ENCODE measurements around the gene CRYBB1. TPM values are rescaled to one million over a fixed set of nuclear protein-coding genes. Genes with fewer than 3 reads are reported as not detected.

CRYBB1 gene
- total RNA-seq (2014; rRNA removed) = not detected in 2 replicates
- polyA plus RNA-seq (2012) = not detected

DNA sequence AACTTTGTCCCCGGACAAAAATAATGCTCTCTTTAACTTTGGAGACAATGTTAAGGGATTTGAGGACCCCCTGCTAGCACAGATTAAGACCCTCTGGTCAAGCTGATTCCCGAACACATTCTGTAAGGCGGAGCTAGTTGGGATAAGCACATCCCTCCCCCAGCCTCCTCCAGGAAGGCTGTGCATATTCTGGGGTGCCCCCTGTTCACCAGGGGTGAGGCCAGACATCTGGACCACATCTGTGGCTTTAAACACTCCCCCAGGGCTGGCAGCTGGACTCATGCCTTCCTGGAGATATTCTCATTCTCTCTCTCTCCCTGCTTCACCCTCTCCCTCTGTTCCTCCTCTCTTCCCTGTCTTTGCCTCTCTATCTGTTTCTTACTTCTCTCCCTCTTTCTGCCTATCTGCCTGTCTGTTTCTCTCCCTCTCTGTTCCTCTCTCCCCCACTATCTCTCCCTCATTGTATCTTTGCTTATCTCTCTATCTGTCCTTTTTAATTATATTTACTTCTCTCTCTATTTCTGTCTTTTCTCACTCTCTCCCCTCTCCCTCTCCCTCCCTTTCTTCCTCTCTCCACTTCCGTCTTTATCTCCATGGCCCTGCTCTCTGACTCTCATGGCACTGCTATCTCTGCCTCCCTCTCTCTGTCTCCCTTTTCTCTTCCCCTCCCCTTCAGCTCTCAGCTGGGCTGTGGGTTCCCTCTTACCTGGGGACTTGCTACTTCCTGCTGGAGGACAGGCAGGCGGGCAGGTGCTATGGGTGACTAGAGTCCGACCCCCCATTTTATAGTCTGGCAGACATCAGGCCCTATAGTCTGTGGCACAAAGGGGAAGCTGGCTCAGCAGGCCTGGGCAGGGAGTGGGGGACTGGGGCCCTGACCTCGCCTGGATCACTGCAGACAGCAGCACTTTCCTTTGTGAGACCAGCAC lies at the start of gene CRYBB1:
TSS of gene CRYBB1 (minus strand) at position 757 of the 929 bp plus-strand sequence. CDS start 1,708 bp downstream, outside the sequence.
- no peak for DNase-seq (ENCODE audit: low read depth)

DNA sequence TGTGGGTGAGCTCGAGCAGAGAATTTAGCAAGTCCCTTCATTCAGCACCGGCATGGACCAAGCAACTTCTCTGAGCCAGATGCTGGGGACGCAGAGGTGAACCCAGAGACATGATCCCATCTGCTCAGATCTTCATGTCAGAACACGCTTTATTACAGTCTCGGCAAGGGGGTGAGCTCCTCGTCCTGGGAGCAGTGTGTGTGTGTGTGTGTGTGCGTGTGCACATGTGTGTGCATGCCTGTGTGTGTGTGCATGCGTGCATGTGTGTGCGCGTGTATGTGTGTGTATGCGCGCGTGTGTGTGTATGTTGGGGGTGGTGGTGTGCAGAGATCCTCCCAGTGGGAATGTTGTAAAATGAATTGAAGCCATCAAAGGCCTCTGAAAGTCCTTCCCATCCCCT lies 49.3 kb upstream of the CRYBB1 start:
- DNase-seq (ENCODE audit: low read depth) = no peak

DNA sequence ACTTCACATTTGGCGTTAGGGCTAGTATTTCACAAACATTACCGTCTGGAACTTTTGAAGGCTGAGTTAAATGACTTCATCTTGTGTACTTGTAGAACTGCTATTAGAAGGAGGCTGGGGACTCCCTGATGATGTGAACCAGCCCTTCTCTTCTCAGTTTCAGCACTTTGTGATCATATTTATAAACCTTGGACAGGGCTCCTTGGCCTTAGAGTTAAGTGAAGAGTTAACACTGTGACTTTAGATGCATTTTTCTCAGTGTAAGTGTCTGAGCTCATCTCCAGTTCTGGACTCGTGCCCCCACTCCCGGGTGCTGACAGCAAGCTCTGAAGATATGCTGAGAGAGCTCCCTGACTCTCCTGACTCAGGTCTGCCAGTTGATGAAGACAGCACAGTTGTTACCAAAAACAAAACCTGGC lies 48.0 kb upstream of the CRYBB1 start:
- no peak for DNase-seq (ENCODE audit: low read depth)

DNA sequence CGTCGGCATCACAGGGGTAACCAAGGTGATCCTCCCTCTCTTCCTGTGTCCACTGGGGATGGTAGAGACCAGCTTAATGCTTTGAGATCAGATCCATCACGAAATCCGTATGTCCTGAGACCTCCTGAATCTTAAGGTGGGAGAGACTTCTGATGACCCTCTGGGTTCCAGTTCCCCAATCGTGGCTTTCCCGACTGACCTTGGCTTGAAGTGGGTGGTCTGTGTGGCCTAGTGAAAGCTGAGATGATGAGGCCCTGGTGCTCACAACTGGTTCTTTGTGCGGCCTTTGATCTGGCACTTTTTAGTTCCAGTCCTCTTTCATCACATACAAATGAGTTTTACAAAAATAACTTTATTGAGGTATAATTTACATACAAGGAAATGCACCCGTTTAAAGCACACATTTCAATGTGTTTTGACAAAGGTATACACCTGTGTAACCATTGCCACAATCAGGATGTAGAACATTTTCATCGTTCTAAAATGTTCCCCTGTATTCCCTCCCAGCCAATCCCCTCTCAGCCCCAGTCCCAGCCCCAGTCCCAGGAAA lies 45.6 kb upstream of the CRYBB1 start:
- no peak for DNase-seq (ENCODE audit: low read depth)

DNA sequence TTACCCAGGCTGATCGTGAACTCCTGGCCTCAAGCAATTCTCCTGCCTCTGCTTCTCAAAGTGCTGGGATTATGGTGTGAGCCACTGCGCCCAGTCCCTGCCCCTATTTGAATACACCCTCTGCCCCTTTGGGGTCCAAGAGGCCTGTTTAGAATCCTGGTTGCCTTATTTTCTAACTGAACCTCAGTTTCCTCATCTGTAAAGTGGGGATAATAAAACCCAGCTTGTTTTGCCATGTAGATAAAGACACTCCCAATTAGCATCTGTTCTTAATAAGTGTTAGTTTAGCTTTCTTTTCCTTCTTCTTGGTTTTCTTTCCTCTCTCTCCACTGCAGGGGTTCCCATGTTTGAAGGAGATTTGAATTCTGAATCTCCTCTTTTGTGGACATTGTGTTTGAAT lies 44.3 kb upstream of the CRYBB1 start:
- DNase-seq (ENCODE audit: low read depth) = no peak

DNA sequence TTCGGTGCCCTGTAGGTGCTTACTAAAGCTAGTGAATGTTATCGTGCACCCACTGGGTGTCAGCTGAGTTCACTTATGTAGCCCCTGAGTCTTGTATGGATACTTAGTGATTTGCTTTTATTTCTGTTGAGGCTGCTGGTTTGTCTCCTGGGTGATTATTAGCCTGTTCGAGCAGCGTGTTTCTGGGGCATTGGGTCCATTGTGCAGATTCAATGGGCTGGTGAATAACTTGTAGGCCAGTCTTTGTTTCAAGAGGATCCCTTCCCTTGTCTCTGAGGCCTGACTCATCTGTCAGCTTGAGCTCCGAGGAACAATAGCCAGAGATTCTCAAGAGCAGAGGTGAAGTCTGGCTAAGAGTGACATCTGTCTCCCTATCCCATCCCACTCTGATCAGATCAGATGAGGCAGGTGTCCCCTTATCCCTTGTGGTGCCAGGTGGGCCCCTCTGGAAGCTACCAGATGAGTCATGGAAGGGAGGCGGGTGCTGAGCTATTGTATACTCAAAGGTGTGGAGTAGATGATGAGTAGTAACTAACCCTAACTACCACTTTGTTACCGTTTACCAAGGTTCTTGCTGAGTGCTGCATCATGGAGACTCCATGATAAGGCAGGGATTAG lies 43.2 kb upstream of the CRYBB1 start:
- DNase-seq (ENCODE audit: low read depth) = no peak

DNA sequence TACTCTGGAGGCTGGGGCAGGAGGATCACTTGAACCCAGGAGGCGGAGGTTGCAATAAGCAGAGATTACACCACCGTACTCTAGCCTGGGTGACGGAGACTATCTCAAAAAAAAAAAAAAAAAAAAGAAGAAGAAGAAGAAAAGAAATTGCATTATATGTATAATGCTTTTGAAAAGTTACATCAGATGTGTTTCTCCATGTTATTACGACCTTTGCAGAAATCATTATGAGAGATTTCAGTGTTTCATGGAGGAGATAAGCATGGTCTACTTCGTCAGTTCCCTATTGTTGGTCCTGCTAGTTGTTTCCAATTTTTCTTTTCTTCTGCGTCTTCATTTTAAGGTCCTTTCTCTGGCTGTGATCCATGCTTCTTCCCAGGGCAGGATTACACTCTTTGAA lies 42.5 kb upstream of the CRYBB1 start:
- DNase-seq (ENCODE audit: low read depth) = no peak

DNA sequence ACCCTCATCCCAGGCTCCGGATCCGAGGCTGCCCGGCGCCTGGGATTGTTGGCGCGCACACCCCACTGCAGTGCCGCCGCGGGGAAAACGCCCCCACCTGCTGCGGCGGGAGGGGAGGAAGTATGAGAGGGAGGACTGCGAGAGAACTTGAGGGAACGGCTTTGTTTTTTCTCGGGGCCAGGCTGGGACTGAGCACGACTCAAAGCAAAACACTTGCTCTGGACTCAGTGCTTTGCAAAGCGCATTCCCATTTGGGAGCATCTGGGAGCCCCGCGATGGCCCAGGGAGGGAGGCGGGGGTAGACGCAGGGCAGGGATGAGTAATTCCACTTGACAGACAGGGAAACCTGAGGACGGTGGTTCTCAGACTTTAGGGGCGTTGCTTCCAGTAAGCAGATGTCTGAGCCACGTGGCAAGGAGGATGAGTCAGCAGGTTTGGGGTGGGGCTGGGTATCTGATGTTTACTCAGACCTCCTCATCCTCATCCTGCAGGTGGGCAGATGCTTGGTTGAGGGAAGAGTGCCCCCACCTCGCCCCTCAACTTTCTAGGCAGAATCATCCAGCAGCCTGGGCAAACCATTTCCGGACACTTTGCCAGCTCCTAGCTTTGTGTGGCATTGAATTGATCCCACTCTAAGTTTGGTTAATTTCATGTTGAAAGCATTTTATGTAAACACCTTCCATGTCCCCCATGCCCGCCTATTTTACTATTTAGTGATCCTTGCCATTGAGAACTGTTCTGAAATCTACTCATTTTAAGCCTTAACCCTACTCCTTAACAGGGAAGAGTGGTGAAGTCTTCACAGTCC lies 41.0 kb upstream of the CRYBB1 start:
- peak; percentile 93 for DNase-seq (ENCODE audit: low read depth)

DNA sequence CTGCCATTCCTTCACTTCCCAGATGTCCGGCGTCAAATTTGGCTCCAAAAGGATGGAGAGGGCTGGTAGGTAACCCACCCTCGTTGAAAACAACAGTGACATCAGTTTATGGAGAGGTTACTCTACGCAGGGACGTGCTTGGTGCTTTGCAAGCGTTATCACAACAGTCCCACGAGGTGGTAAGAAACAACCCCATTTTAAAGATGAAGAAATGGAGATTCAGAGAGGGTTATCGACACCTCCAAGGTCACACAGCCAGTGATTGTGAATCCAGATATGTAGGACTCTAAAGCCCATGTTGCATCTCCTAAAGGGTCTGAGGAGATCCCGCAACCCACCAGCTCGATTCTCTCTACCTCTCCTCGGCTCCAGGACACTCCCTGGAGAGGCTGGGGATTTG lies 40.3 kb upstream of the CRYBB1 start:
- DNase-seq (ENCODE audit: low read depth) = no peak

DNA sequence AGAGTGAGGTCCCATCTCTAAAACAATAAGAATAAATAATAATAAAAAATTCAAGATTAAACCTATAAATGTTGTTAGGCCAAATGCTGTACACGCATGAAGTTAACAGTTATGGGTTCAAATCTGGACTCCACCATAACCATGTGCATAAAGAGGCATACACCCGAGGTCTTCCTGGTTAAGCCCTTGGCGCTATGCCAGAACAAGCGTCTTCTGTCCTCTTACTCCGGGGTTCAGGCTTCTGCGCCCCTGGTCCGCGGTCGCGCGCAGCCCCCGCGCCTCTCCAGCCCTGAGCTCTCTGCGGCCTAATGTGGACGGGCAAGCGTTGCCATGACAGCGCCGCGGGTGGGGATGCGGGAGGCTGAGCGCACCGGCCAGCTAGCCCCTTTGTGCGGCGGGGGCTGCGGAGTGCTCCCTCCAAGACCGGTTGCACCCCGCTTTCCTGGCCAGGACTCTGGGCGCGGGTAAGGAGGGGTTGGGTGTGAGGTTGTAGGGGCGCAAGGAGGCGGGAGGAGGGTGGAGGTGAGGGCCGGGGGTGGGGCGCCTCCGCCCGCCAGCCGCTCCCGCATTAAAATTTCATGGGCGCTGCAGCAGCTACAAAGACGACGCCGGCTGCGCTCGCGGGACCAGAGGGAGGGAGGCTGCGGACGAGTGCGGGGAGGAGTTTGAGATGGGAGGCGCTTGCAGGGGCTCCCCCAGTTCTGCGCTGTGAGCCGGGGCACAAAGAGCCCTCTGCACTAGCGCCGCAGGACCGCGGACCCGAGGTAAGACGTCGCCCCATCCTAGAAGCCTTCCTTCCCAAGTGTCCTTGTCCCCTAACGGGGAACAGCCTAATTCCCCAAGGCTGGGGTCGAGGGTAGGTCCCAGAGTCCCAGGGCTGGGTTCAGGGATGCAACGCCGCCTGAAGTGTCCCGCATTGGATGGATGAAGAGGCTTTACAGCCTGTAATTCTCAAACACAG lies 39.3 kb upstream of the CRYBB1 start, which contains the start of gene MIAT:
TSS of gene MIAT (plus strand) at position 698 of the 961 bp plus-strand sequence.
- no peak for DNase-seq (ENCODE audit: low read depth)

DNA sequence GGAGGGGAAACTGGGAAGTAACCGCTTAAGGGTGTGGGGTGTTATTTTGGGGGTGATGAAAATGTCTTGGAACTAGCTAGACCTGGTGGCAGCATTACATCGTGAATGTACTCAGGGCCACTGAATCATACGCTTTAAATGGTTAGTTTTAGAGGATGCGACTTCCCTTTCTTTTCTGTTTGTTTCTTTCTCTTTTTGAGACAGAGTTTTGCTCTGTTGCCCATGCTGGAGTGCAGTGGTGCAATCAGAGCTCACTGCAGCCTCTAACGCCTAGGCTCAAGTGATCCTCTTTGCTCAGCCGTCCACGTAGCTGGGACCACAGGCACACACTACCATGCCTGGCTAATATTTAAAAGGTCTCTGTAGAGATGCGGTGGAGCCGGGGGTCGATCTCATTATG lies 34.0 kb upstream of the CRYBB1 start:
- no peak for DNase-seq (ENCODE audit: low read depth)

DNA sequence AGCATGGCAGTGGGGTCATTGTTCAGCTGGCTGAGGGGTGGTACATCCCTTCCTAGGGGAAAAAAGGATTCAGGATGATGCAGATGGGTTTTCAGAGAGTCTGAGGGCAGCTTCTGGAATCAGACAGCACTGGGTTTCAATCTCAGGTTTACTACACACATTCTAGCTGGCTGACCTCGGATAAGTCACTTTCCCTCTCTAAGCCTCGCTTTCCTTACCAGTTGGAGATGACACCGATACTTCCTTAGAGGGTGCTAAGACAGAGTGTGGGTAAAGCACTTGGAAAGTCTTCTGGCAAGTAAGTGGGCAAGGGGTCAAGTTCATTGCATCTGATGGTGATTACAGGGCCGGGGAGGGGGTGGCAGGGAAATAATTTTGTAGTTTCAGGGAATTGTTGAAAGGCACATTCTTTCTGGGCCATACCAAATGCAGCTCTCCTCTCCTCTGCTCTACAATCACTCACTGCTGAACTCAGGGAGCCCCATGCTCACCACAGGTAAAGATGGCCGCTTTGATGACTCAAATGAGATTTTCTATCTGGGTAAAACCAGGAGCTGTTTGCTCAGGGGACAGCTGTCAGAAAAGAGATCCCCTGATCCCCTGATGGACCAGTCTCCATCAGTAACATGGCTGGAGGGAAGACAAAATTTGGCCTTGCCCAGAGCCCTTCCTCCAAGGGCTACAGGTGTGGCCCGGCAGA lies 33.0 kb upstream of the CRYBB1 start:
- DNase-seq (ENCODE audit: low read depth) = no peak

DNA sequence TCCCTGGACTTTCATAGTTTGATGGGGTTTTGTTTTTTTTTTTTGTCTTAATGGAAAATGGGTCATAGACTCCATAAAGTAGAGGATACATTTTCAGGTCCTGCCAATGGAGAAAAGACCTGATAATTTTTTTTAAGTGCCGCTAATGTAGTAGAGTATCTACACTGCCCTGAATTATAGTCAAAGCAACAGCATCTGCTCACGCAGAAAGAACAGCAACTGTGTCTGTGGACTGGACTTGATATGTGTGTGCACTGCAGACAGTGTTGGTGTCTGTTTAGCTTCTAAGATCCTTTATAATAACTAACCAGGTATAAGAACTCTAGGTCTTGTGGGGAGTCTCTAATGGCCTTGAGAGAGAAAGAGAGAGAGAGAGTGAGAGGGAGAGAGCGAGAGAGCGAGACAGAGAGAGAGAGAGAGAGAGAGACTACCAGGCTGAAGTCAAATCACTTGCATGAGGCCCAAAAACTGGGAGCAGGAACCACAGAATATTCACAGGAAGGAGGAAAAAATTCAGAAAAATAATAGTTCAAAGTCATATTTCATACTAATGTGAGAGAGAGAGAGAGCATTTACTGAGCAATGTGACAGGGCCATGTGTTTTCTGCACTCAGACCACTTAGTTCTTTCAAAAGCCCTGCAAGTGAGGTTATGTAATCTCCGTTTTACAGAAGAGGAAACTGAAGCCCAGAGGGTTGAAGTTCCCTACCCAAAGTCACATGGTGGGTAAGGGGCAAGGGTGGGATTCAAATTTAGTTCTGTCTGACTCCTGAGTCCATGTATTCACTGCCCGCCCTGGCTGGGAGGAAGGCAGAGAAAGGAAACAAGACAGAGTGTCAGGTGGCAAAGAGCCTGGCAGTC lies 30.9 kb upstream of the CRYBB1 start:
- DNase-seq (ENCODE audit: low read depth) = no peak

DNA sequence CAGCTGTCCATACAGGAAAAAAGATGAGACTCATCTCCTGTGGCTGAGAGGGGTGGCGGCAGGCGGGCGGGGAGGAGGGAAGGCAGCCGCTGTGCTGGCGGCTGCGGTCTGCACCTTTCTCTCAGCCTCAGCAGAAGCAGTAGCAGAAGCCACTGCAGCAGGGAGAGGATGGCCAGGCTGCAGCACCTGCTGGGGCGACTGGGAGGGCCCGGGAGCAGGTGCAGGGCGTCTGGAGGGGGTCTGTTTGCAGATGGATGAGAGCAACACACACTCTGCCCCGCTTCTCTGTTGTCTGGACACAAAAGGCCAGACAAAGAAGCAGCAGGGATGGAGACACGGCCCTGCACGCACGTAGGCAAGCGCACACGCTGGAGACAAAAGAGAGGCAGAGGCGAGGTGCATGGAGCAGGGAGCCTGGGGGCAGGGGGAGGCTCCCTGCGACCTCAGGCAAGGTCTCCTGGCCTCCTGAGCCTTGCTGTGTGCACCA lies 30.2 kb upstream of the CRYBB1 start:
- peak; percentile 59 for DNase-seq (ENCODE audit: low read depth)

DNA sequence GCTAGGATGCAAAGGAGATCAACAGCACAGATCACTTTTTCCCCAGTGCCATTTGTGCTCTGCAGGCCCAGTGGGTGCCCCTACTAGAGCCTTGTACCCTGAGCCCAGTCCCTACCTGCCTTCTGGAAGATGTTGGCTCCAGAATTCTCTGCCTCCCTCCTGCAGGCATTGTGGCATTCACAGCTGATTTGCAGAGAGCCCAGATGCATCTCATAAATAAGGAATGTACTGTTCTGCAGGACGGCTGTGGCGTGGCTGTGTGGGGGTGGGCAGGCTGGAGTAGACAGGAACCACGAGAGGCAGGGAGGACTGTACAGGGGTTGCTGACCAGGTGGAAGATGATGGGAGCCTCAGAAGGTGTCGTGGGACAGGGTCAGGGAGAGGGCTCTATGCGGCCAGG lies 28.3 kb upstream of the CRYBB1 start:
- DNase-seq (ENCODE audit: low read depth) = no peak

DNA sequence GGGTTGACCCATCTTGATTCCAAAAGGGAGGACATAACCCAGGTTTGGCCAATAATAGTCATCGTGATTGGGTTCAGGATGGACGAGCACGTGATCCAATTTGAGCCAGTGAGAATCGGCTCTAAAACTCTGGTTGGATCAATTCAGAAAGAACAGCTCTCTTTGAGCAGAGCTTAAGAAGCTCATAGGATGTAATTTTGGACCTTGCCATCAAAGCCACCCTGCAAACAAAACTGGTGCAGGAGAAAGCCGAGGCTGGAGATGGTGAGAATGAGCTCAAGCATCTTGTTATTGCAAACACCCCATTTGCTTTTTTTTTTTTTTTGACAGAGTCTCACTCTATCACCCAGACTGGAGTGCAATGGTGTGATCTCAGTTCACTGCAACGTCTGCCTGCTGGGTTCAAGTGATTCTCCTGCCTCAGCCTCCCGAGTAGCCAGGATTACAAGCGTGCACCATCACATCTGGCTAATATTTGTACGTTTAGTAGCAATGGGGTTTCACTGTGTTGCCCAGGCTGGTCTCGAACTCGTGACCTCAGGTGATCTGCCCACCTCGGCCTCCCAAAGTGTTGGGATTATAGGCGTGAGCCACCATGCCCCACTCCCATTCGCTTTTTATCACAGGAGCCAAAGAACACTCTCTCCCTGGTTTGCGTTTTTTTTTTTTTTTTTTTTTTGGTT lies 25.7 kb upstream of the CRYBB1 start:
- DNase-seq (ENCODE audit: low read depth) = no peak

DNA sequence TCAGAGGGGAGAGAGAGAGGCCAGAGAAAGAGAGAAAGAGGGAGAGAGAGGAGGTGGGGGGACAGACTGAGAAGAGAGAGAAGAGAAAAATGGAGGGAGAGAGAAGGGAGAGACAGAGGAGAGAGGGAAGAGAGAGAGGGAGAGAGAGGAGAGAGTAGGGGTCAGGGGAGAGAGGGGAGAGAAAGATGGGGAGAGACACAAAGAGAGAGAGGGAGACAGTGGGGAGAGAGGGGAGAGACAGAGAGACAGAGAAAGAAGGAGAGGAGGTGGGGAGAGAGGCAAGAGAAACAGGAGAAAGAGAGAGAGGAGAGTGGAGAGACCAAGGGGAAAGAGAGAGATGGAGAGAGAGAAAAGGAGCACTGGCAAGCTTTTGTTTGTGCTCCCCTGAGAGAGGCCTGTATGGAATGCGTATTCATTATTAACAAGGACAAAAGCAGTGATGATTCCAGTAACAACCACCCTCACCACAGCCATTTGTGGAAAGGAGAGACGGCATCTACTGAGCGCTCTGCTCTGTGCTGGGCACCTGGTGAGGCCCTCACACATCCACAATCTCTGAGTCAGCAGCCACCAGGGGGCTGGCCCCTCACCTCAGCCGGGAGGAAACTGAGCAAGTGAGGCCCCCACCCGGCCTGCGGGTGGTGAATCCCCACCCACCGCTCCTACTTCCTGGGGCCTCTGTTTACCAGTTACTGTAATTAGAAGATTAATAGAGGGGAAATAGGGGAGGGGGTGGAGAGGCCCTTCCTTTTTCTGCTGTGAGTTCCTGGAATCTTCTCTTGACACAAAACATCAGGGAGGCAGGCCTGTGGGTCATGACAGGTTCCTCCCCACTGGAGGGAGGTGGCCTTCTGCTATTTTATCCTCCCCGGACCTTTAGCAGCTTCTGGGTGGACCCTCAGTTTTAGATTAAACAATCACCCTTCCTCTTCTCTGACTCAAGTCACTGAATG lies 24.9 kb upstream of the CRYBB1 start:
- DNase-seq (ENCODE audit: low read depth) = no peak

Data from LHCN-M2 (cell line).